SK-N-SH (cell line): ENCODE data around the gene MASP1. TPM values are rescaled to one million over a fixed set of nuclear protein-coding genes. Genes with fewer than 3 reads are reported as not detected.

Source experiments
- CTCF ChIA-PET: fragments of 300-600, 350-600 bp; formaldehyde crosslinking; extraction: SDS; loops from one replicate; lab custom pipeline; 2021; lab: Yijun Ruan, JAX
- POLR2A ChIA-PET: fragments of 350-600 bp; sonication (Branson Sonifier 250); formaldehyde crosslinking; extraction: SDS; loops from one replicate; lab custom pipeline; 2020; ENCODE audit warnings: antibody characterized with exemption, inconsistent platforms; lab: Yijun Ruan, JAX
- DNase-seq: peaks from one replicate; pipeline ENCODE4 v3.0.0; 2012
- H2AFZ ChIP-seq: fragments of 200-600 bp; sonication (generic); 2 replicates; pipeline ENCODE4 v1.8.1; 2016; ENCODE audit warnings: antibody characterized with exemption, mild to moderate bottlenecking, low read depth
- H3F3A ChIP-seq: fragments of 200-600 bp; sonication (generic); replicated peaks from 2 replicates; pipeline ENCODE3; 2016; ENCODE audit warnings: antibody characterized with exemption, mild to moderate bottlenecking; ENCODE audit not compliant: insufficient read depth
- H3K27ac ChIP-seq, 2 experiments: fragments of 200-500 bp in 1 of 2; fragments of 200-600 bp in 1 of 2; sonication (Bioruptor generic) in 1 of 2; sonication (generic), shearing (Covaris generic) in 1 of 2; 2 replicates each; pipeline versions ENCODE4 v1.5.1 to v1.6.1; 2014 to 2016; ENCODE audit warnings: low read depth in 2 of 2, inconsistent platforms in 1 of 2, low read length in 1 of 2, mild to moderate bottlenecking in 1 of 2, mixed read lengths in 1 of 2
- H3K27me3 ChIP-seq: fragments of 200-600 bp; sonication (generic), shearing (Covaris generic); 2 replicates; pipeline ENCODE4 v1.6.1; 2016; ENCODE audit warnings: mixed run types; ENCODE audit not compliant: insufficient read depth
- H3K36me3 ChIP-seq, 2 experiments: fragments of 200-500 bp in 1 of 2; fragments of 200-600 bp in 1 of 2; sonication (Bioruptor generic) in 1 of 2; sonication (generic) in 1 of 2; replicated peaks in 1 of 2; 2 replicates each; pipeline versions ENCODE3 to v1.5.1; 2014 to 2016; ENCODE audit warnings: low read length in 1 of 2, mild to moderate bottlenecking in 1 of 2; ENCODE audit not compliant: insufficient read depth in 2 of 2, control insufficient read depth in 1 of 2
- H3K4me1 ChIP-seq, 2 experiments: fragments of 200-500 bp in 1 of 2; fragments of 200-600 bp in 1 of 2; sonication (Bioruptor generic) in 1 of 2; sonication (generic), shearing (Covaris generic) in 1 of 2; 2 replicates each; pipeline versions ENCODE4 v1.5.1 to v1.6.1; 2014 to 2016; ENCODE audit warnings: low read depth in 1 of 2, low read length in 1 of 2, mixed run types in 1 of 2; ENCODE audit not compliant: insufficient read depth in 2 of 2, control insufficient read depth in 1 of 2
- H3K4me2 ChIP-seq: fragments of 200-600 bp; sonication (generic), shearing (Covaris generic); 2 replicates; pipeline ENCODE4 v1.6.1; 2017; ENCODE audit warnings: mixed run types
- H3K4me3 ChIP-seq, 2 experiments: fragments of 200-500 bp in 1 of 2; fragments of 200-600 bp in 1 of 2; sonication (Bioruptor generic) in 1 of 2; sonication (generic), shearing (Covaris generic) in 1 of 2; 2 replicates each; pipeline versions ENCODE4 v1.5.1 to v1.8.1; 2014 to 2016; ENCODE audit warnings: low read depth in 2 of 2, inconsistent platforms in 1 of 2, low read length in 1 of 2, mild to moderate bottlenecking in 1 of 2, mixed read lengths in 1 of 2, moderate library complexity in 1 of 2
- H3K79me2 ChIP-seq: fragments of 200-600 bp; sonication (generic); 2 replicates; pipeline ENCODE4 v1.8.1; 2017; ENCODE audit warnings: mild to moderate bottlenecking; ENCODE audit not compliant: insufficient read depth
- H3K9ac ChIP-seq: fragments of 200-600 bp; sonication (generic); 2 replicates; pipeline ENCODE4 v1.6.1; 2017; ENCODE audit warnings: mixed run types
- H3K9me2 ChIP-seq: fragments of 200-600 bp; sonication (generic); 2 replicates; pipeline ENCODE4 v1.6.1; 2017; ENCODE audit warnings: mixed run types
- H3K9me3 ChIP-seq: fragments of 200-600 bp; sonication (generic); 2 replicates; pipeline ENCODE4 v1.6.1; 2017; ENCODE audit warnings: mixed run types, mild to moderate bottlenecking, moderate library complexity
- H4K20me1 ChIP-seq: fragments of 200-600 bp; sonication (generic); 2 replicates; pipeline ENCODE4 v1.6.1; 2017; ENCODE audit warnings: mild to moderate bottlenecking, mixed run types; ENCODE audit not compliant: insufficient read depth
- CTCF ChIP-seq: fragments of 200-600 bp; sonication (generic); IDR thresholded peaks from 2 replicates; pipeline ENCODE4 v1.6.1; 2017; ENCODE audit warnings: antibody characterized with exemption, mild to moderate bottlenecking, moderate library complexity
- EP300 ChIP-seq, 2 experiments: IDR thresholded peaks; 2 replicates each; pipeline versions ENCODE4 v1.4.0 to v1.6.1; 2012; ENCODE audit warnings: borderline replicate concordance in 1 of 2, low read depth in 1 of 2, low read length in 1 of 2
- EZH2phosphoT487 ChIP-seq: fragments of 200-600 bp; sonication (generic); IDR thresholded peaks from 2 replicates; pipeline ENCODE4 v1.6.1; 2017; ENCODE audit warnings: low read depth, mixed run types, mild to moderate bottlenecking, antibody characterized with exemption, moderate library complexity, borderline replicate concordance
- FOXJ3 ChIP-seq: sonication (generic); formaldehyde crosslinking; IDR thresholded peaks from 2 replicates; pipeline ENCODE4 v1.5.1; 2020; ENCODE audit warnings: mild to moderate bottlenecking, missing genetic modification reagents
- GATA2 ChIP-seq: sonication (generic); formaldehyde crosslinking; IDR thresholded peaks from 2 replicates; pipeline ENCODE4 v1.5.0; 2020; ENCODE audit warnings: mild to moderate bottlenecking, missing genetic modification reagents
- JUND ChIP-seq: IDR thresholded peaks from 2 replicates; pipeline ENCODE4 v1.4.0; 2012
- MXI1 ChIP-seq: IDR thresholded peaks from 2 replicates; pipeline ENCODE4 v1.6.1; 2012; ENCODE audit warnings: mild to moderate bottlenecking, low read depth, low read length, improper control_type of control experiment
- NFIC ChIP-seq: IDR thresholded peaks from 2 replicates; pipeline ENCODE4 v1.4.0; 2012; ENCODE audit warnings: borderline replicate concordance
- NRF1 ChIP-seq: IDR thresholded peaks from 2 replicates; pipeline ENCODE4 v1.6.1; 2012; ENCODE audit warnings: low read depth, mild to moderate bottlenecking, low read length
- RCOR1 ChIP-seq: fragments of 150-350 bp; IDR thresholded peaks from 2 replicates; pipeline ENCODE4 v1.6.1; 2017; ENCODE audit warnings: antibody characterized with exemption, low read length
- RFX5 ChIP-seq: IDR thresholded peaks from 2 replicates; pipeline ENCODE4 v1.6.1; 2012; ENCODE audit warnings: mild to moderate bottlenecking, improper control_type of control experiment, low read length
- RXRA ChIP-seq: IDR thresholded peaks from 2 replicates; pipeline ENCODE4 v1.4.0; 2012; ENCODE audit warnings: low read depth, mild to moderate bottlenecking, borderline replicate concordance
- SMC3 ChIP-seq: IDR thresholded peaks from 2 replicates; pipeline ENCODE4 v1.6.1; 2012; ENCODE audit warnings: low read depth, low read length, improper control_type of control experiment
- TAF1 ChIP-seq: IDR thresholded peaks from 2 replicates; pipeline ENCODE4 v1.6.1; 2012; ENCODE audit warnings: low read depth, mild to moderate bottlenecking, low read length, moderate library complexity, borderline replicate concordance
- TCF12 ChIP-seq: IDR thresholded peaks from 2 replicates; pipeline ENCODE4 v1.4.0; 2012
- USF2 ChIP-seq: fragments of 150-350 bp; IDR thresholded peaks from 2 replicates; pipeline ENCODE4 v1.6.1; 2017; ENCODE audit warnings: antibody characterized with exemption, low read length, low read depth, borderline replicate concordance
- YY1 ChIP-seq: IDR thresholded peaks from 2 replicates; pipeline ENCODE4 v1.4.0; 2012; ENCODE audit warnings: low read depth, mild to moderate bottlenecking
- WGBS: methylation state at CpG from one replicate; pipeline ENCODE4 v1.1.6; 2017; ENCODE audit warnings: low lambda C conversion rate; 5-methylcytosine and 5-hydroxymethylcytosine counted together
- polyA plus RNA-seq, 3 experiments: library from polyadenylated mRNA; depleted of rRNA; stranded (reverse); fragments of >200 nt; gene quantifications; 2 replicates each; pipeline ENCODE4 v1.2.3, GENCODE V29; 2012
- TF ChIP-seq, protein P1 (sequence below): IDR thresholded peaks from 2 replicates; pipeline ENCODE4 v1.4.0; 2012; ENCODE audit warnings: low read depth, borderline replicate concordance
- TF ChIP-seq, protein P2 (sequence below): IDR thresholded peaks from 2 replicates; pipeline ENCODE4; 2012
- TF ChIP-seq, protein P3 (sequence below): IDR thresholded peaks from 2 replicates; pipeline ENCODE4 v1.6.1; 2012; ENCODE audit warnings: mild to moderate bottlenecking, low read depth, low read length, moderate library complexity

MASP1 gene
- polyA plus RNA-seq, 1 of the 3 experiments (the other 2 are of a cell fraction): not detected

DNA sequence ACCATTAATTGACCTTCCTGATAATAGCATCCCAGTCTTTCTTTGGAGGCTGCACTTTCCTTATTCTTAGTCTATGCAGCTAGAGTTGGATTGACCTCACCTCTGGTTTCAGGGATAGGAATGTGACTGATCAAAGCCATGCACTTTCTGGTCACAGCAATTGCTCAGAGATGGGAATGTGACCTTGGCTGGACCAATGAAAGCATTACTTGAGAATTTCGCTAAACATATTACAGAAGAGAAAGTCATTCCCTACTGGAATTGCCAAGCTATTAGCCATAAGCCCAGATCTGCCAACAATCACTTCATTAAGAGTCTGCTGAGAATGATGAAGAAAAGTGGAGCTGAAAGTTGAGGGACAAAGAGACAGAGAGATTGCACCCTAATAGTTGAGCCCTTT is 61.5 kb downstream of the MASP1 start:
- TF ChIP-seq RFX5: no peak
- TF ChIP-seq GATA2 (CRISPR knock-in tag): no peak
- no peak for TF ChIP-seq SMC3
- TF ChIP-seq RXRA: no peak
- TF ChIP-seq NRF1: no peak
- TF ChIP-seq EP300 (IDR thresholded peaks at IDR 0.05; ENCODE audit: borderline replicate concordance in 1 of 2, low read depth in 1 of 2, low read length in 1 of 2): no peak
- TF ChIP-seq, protein P1, sequence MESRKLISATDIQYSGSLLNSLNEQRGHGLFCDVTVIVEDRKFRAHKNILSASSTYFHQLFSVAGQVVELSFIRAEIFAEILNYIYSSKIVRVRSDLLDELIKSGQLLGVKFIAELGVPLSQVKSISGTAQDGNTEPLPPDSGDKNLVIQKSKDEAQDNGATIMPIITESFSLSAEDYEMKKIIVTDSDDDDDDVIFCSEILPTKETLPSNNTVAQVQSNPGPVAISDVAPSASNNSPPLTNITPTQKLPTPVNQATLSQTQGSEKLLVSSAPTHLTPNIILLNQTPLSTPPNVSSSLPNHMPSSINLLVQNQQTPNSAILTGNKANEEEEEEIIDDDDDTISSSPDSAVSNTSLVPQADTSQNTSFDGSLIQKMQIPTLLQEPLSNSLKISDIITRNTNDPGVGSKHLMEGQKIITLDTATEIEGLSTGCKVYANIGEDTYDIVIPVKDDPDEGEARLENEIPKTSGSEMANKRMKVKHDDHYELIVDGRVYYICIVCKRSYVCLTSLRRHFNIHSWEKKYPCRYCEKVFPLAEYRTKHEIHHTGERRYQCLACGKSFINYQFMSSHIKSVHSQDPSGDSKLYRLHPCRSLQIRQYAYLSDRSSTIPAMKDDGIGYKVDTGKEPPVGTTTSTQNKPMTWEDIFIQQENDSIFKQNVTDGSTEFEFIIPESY: no peak
- TF ChIP-seq TAF1: no peak
- TF ChIP-seq NFIC: no peak
- no peak for TF ChIP-seq JUND
- no peak for TF ChIP-seq EZH2phosphoT487
- TF ChIP-seq USF2: no peak
- TF ChIP-seq YY1: no peak
- no peak for TF ChIP-seq FOXJ3 (CRISPR knock-in tag)
- no peak for TF ChIP-seq TCF12
- TF ChIP-seq CTCF: no peak
- TF ChIP-seq, protein P2, sequence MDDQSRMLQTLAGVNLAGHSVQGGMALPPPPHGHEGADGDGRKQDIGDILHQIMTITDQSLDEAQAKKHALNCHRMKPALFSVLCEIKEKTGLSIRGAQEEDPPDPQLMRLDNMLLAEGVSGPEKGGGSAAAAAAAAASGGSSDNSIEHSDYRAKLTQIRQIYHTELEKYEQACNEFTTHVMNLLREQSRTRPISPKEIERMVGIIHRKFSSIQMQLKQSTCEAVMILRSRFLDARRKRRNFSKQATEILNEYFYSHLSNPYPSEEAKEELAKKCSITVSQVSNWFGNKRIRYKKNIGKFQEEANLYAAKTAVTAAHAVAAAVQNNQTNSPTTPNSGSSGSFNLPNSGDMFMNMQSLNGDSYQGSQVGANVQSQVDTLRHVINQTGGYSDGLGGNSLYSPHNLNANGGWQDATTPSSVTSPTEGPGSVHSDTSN: no peak
- TF ChIP-seq, protein P3, sequence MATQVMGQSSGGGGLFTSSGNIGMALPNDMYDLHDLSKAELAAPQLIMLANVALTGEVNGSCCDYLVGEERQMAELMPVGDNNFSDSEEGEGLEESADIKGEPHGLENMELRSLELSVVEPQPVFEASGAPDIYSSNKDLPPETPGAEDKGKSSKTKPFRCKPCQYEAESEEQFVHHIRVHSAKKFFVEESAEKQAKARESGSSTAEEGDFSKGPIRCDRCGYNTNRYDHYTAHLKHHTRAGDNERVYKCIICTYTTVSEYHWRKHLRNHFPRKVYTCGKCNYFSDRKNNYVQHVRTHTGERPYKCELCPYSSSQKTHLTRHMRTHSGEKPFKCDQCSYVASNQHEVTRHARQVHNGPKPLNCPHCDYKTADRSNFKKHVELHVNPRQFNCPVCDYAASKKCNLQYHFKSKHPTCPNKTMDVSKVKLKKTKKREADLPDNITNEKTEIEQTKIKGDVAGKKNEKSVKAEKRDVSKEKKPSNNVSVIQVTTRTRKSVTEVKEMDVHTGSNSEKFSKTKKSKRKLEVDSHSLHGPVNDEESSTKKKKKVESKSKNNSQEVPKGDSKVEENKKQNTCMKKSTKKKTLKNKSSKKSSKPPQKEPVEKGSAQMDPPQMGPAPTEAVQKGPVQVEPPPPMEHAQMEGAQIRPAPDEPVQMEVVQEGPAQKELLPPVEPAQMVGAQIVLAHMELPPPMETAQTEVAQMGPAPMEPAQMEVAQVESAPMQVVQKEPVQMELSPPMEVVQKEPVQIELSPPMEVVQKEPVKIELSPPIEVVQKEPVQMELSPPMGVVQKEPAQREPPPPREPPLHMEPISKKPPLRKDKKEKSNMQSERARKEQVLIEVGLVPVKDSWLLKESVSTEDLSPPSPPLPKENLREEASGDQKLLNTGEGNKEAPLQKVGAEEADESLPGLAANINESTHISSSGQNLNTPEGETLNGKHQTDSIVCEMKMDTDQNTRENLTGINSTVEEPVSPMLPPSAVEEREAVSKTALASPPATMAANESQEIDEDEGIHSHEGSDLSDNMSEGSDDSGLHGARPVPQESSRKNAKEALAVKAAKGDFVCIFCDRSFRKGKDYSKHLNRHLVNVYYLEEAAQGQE: no peak
- no peak for TF ChIP-seq RCOR1
- TF ChIP-seq MXI1: no peak
- no peak overlapping the region for H2AFZ ChIP-seq
- no peaks in the 10 kb centered on the region for H3K4me1 ChIP-seq
- H3K79me2 ChIP-seq: no peaks in the 10 kb centered on the region
- H4K20me1 ChIP-seq: no peaks in the 10 kb centered on the region
- H3K4me2 ChIP-seq: no peak overlapping the region
- no peak overlapping the region for H3K27ac ChIP-seq
- DNase-seq: no peak
- H3F3A ChIP-seq: no peaks in the 10 kb centered on the region
- ChIA-PET POLR2A (no interaction called here), CTCF (interaction anchor here (2.2 kb wide), 1 partner anchor 10 kb away, joined by 13 read pairs; no protein-coding TSS in a partner anchor)
- H3K9ac ChIP-seq: no peak overlapping the region
- H3K9me3 ChIP-seq: no peaks in the 10 kb centered on the region
- no peak overlapping the region for H3K4me3 ChIP-seq
- H3K9me2 ChIP-seq: no peaks in the 10 kb centered on the region
- H3K36me3 ChIP-seq: no peaks in the 10 kb centered on the region
- H3K27me3 ChIP-seq: peaks cover 18% of the 10 kb centered on the region; the same call in 1 of the 2 replicates
- WGBS: 14% methylated on average over 1 of the region's 1 CpG
